ENCODE data around the gene ATP1A1. TPM values are rescaled to one million over a fixed set of nuclear protein-coding genes. Genes with fewer than 3 reads are reported as not detected.

ATP1A1 gene
- total RNA-seq, 2 donors from 2014 or later, result 183 to 281 TPM

DNA sequence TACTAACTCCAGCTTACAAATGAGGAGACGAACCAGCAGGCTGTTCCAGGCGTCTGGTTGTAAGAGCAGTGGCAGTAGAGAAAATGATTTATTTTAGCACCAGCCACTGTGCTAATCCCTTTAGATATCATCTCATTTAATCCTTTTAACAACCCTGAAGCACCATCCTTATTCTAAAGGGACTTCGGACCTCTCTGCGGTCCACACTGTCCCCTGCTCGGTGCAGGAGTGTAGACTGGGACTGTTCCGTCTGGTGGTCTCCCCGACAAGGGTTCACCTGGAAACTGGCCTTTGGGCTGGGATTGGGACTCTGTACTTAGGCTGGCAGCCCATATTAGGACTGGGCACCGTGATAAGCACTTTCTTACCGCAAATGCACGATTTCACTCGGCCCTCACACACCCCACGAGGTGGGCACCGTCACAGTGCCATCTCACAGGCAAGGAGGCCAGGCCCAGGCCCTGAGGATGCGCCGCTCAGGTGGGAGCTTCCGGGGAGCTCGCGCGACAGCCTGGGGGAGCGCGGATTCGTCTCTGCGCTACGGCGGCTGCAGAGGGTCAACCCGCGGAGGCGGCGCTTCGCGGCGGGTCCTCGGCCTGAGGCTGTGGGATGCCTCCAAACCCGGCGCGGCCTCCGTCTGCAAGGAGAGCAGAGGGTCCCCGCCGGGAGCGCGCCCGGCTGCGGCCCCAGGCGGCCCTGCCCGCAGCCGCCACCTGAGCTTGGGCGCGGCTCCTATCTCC is 45.2 kb downstream of the ATP1A1 start:
- intact Hi-C loops (cut with DNase I), result loop anchor here in 1 of 2 donors (5.0 kb wide), 1 partner anchor 41 kb away; no protein-coding TSS in a partner anchor
- ATAC-seq (peak; percentile 90 to 91), DNase-seq (peak; percentile 88)

DNA sequence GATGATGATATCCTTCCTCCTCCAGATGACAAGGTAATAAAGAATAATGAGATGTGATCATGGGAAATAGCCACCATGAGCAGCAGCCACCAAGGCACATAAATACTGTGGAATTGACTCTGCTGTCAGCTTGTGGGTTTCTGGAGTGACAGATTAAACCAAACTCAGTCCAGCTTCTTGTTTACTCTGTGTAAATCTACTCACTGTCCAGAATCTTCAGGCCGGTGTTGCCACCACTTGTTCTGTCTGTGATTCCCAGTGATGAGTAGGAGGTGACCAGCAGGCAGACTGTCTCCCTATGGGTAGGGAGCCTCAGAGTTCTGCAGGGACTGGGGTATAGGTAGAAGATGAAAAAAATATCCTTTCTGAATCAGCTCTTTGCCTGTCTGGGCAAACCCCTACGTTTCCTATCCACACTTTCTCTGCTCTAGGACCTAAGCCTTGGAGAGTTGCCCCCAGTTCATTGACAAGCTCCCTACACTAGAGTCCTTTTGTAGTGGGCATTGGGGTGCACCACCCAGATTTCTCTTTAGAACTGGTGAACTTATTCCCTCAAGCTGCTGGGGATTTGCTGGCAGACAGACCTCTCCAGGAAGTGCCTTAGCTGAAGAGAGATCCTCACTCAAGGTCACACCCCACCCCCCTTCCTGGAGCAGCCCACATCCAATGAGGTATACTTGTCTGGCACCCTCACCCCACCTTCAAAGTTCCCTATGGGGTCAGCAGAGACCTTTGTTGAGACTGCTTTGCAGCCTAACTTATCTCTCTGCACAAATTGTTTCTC is 47.6 kb downstream of the ATP1A1 start:
- intact Hi-C loops (cut with DNase I), result loop anchor here in 1 of 2 donors (10.0 kb wide), 1 partner anchor 54 kb away; no protein-coding TSS in a partner anchor
- no peak for DNase-seq
- no peak for ATAC-seq

DNA sequence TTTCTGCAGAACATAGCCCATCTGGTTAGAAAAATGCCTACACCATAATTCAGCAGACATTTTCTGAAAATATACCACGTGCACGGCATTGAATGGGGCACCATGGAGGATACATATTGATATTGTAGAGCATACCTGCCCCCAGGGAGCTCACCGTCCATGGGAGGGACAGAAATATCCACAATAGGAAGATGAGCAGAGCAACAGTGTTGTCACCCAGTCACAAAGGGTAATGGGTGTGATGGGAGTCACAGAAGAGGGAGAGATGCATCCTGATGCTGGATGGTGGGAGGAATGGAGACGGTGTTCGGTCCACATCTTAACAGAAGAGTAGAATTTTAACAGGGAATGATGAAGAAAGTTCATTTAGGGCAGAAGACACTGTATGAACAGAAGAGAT is 51.4 kb downstream of the ATP1A1 start:
- intact Hi-C loops (cut with DNase I), result loop anchor here in 1 of 2 donors (10.0 kb wide), 1 partner anchor 50 kb away; no protein-coding TSS in a partner anchor
- ATAC-seq, result no peak
- DNase-seq, result no peak

DNA sequence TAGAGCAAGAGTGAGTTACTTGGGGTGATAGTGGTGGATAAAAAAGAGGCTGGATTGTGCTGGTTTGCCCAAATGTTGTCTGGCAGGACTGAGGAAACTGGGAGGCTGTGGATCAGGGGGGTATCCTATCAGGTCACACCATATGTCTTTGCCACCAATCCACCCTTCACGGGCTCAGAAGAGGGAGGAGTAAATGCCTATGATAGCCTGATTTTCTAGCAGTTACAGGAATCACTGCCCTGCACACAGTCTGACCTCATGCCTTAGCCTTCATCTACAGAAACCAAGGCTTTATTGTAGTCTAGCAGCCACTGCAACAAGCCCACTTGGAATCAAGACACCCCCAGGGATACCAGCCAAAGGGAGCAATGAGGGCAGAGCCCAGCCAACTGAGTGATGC is 51.8 kb downstream of the ATP1A1 start:
- ATAC-seq, result no peak
- no peak for DNase-seq
- intact Hi-C loops (cut with DNase I), result loop anchor here in 1 of 2 donors (10.0 kb wide), 1 partner anchor 50 kb away; no protein-coding TSS in a partner anchor

DNA sequence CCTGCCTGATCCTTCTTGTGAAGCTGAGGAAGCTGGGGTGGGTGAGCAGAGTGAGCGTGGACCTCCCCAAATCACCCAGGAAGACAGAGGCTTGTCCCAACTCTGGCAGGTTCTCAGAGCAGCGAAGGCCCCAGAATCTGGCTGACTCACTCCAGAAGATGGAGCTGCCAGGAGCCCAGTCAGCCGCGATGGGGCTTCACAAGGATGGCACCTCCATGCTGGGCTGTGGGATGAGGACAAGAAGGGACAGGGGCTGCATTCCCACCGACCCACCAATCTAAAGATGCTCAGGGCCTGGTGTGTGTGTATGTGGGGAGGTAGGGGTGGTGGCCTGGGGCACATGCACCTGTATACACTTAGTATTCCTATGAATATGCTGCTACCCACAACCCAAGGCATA is 52.9 kb downstream of the ATP1A1 start:
- DNase-seq, result no peak
- intact Hi-C loops (cut with DNase I), result loop anchor here in 1 of 2 donors (10.0 kb wide), 1 partner anchor 49 kb away; no protein-coding TSS in a partner anchor
- ATAC-seq, result no peak

DNA sequence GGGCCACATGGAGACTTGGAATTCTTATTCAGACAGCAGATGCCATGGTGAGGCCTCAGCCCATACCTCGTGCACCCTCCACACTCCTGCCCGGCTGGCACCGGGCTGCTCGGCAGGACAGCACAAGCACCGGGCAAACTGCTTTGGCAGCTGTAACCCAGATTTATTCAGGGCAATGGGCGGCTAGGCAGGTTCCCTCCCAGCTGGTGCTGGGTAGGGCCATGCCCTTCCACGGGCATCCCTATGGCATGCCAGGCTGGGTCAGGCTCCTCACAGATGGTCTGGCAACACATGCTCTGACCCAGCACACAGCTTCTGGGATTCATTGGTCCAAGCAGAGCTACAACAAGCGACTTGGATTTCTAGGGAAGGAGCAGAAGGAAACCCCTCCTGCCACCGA is 53.4 kb downstream of the ATP1A1 start:
- DNase-seq (no peak), ATAC-seq (no peak)
- intact Hi-C loops (cut with DNase I), result loop anchor here in 1 of 2 donors (10.0 kb wide), 1 partner anchor 48 kb away; no protein-coding TSS in a partner anchor

DNA sequence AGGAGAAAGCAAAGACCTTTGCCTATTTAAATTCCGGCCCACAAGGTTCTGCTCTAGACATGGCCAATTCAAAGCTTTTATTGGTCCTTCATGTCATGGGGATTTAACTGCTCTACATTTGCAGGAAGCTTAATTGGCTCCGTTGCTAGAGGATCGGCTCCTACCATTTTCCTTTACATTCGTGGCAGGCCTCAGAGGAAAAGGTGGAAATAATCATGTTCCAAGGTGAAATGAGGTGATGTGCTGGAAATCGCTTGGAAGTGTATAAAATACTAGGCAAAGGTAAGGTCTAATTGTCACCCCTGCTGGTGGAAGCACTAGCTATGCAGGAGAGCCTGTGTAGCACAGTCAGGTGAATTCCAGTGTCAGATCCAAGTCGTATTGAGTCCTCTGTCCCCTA is 55.5 kb downstream of the ATP1A1 start:
- no peak for ATAC-seq
- intact Hi-C loops (cut with DNase I), result loop anchor here in 1 of 2 donors (10.0 kb wide), 1 partner anchor 46 kb away; no protein-coding TSS in a partner anchor
- DNase-seq, result no peak

DNA sequence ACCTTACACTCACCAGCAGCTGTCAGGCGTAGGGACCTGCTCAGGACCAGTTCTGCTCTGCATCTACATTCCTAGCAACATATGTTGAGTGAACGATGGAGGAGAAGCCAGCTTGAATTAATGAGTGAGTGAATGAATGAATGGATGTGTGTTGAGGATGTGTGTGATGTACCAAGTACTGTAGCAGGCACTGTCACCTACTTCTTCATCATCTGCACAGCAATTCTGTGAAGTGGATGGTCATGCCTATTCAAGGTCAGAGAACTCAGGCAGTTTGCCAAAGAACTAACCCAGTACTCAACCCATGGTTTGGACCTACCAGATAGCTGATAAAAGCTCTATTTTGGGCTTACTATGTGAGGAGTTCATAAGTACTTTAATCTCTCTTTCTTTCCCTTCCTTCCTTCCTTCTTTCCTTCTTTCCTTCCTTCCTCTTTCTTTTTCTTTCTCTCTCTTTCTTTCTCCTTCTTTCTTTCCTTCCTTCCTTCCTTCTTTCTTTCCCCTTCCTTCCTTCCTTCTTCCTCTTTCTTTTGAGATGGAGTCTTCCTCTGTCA is 56.9 kb downstream of the ATP1A1 start:
- DNase-seq (no peak), ATAC-seq (peak; percentile 62 to 76)
- intact Hi-C loops (cut with DNase I), result loop anchor here (5.0 to 10.0 kb wide), 2 partner anchors 45 to 47 kb away; no protein-coding TSS in a partner anchor

DNA sequence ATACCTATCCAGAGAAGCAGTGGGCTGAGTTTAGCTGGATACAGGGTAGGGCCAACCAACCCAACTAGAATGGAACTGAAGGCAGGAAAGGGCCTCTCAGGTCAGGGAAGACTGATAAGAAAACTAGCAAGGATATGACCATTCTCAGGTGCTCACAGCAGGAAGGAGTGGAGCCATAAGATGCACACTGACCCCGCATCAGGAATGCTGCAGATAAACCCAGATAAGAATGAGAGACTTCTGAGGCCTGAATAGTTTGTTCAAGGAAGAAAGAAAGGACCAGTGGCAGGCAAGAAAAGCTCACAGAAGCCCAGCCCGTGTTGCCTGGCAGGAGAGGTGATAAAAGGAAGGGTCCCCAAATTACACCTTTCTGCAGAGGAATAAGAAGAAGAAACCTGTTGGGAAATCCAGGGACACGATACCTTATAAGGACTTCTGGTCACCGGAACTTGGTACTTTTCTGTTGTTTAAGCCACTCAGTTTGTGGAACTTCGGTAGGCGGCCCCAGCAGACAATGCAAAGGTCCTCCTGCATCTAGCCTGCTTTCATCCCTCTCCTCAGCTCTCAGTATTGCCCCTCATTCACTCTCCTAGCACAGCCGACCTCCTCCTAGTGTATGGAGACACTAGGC is 58.9 kb downstream of the ATP1A1 start:
- intact Hi-C loops (cut with DNase I), result loop anchor here in 1 of 2 donors (5.0 kb wide), 1 partner anchor 45 kb away; no protein-coding TSS in a partner anchor
- DNase-seq (no peak), ATAC-seq (no peak)

DNA sequence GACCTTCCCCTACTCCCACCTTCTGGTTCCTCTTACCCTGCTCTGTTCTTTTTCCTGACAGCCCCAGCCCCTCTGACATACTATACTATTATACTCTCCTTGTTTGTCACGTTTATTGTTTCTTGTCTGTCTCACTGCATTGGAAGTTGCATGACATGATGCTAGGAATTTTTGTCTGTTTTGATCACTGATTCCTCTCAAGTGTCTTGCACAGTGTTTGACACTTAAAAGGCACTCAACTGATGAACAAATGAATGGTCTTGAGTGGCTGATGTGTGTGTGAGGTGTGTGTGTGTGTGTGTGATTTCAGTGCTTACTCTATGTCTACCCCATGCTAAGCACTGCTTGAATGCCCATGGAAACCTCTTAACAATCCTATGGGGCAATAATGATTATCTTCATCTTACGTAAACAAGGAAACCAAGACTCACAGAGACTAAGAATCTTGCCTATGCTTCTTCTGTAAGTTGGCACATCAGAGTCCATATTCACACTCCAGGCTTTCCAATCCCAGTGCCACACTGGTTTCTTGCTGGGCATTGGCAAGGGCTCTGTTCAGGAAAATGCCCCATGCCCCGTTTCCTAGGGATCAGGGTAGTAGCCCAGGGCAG is 59.7 kb downstream of the ATP1A1 start:
- DNase-seq (no peak), ATAC-seq (no peak)
- intact Hi-C loops (cut with DNase I), result loop anchor here in 1 of 2 donors (5.0 kb wide), 1 partner anchor 45 kb away; no protein-coding TSS in a partner anchor

DNA sequence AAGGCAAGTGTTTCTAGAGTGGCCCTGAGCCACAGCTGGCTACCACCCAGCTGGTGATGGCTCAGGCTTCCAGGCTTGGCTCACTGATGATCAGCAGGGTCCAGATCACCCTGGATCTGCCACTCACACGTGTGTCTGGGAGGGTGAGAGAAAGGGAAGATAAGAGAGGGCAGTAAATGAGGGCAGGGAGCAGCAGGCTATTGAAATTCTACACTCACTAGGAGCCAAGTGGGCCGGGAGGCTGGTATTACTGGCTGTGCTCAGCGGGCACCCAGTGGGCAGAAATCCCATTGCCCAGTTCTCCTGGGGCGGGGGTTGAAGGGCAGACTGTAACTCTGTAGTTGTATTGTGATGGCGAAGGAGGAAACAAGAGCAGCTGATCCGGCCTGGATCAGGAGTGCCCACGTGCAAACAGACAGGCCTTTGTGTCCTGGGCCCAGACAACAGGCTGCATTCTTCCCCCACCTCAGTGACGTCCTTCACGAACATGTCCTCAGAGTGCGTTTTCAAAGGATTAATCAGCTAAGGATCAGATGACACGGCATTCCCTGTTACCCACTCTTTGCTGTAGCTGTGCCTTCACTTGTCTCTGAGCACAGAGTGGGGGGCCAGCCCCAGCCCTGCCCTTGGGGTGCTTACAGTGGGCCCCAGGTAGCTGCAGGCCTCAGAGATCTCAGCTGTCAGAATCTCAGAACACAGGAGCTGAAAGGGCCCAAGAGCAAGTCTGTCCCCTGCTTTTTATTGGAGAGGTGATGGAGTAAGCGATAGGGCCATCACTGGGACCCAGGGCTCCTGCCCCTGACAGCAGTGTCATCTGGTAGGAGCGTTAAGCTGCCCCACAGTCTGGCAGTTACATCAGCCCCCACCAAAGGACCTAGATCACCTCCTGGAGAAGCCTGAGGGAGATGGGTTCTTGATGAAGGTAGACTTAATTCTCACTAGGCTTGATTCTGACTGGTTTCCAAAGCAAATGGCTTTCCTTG is 60.5 kb downstream of the ATP1A1 start:
- intact Hi-C loops (cut with DNase I), result loop anchor here in 1 of 2 donors (5.0 kb wide), 1 partner anchor 44 kb away; no protein-coding TSS in a partner anchor
- DNase-seq (peak; percentile 50), ATAC-seq (peak; percentile 90 to 93)

DNA sequence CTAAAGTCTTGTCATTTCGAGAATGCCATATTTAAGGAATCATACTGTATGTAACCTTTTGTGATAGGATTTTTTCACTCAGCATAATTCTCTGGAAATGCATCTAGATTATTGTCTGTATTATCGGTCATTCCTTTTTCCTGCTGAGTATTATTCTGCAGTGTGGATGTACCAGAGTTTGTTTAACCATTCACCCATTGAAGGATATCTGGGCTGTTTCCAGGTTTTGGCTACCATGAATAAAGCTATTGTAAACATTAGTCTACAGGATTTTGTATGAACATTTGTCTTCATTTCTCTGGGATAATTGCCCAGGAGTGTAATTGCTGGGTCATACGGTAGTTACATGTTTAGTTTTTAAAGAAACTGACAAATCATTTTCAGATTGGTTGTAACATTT is 61.8 kb downstream of the ATP1A1 start:
- DNase-seq (no peak), ATAC-seq (no peak)
- intact Hi-C loops (cut with DNase I), result loop anchor here in 1 of 2 donors (5.0 kb wide), 1 partner anchor 42 kb away; no protein-coding TSS in a partner anchor

DNA sequence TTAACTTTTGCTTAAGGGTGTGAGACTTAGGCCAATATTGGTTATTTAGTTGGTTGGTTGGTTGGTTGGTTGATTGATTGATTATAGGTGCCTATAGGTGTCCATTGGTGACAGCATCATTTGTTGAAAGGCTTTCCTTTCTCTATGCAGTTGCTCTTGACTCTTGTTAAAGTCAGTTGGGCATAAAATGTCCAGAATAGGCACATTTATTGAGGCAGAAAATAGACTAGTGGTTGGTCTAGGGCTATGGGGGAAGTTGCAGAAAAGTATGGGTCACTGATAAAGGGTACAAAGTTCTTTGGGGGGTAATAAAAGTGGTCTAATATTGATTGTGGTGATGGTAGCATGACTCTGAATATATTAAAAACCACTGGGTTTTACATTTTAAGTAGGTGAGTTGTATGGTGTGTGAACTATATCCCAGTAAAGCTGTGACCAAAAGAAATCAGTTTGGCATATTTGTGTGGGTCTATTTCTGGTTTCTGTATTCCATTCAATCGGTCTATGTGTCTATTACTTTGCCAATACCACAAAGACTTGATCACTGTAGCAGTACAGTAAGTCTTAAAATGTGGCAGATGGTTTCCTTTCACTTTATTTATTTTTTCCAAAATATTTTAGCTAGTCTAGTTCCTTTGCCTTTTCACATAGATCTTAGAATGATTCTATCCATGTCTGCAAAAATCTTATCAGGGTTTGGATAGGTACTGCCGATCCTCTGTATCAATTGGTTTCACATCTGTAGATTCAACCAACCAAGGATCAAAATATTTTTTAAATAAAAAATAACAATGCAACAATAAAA is 63.0 kb downstream of the ATP1A1 start:
- ATAC-seq, result no peak
- intact Hi-C loops (cut with DNase I), result no loop called here

DNA sequence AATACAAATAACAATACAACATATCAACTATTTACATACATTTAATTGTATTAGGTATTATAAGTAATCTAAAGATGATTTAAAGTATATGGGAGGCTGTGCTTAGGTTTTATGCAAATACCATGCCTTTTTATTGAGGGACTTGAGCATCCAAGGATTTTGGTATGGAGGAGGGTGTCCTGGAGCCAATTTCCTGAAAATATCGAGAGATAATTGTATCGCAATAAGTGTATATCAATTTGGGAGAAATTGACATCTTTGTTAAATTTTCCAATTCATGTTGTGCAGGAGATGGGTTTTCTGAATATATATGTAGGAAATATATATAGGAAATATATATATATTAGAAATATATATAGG is 63.5 kb downstream of the ATP1A1 start:
- DNase-seq (no peak), ATAC-seq (no peak)
- intact Hi-C loops (cut with DNase I), result no loop called here

More for the DNA sequence above, 63.0 kb downstream of the ATP1A1 start:
- DNase-seq, result no peak

DNA sequence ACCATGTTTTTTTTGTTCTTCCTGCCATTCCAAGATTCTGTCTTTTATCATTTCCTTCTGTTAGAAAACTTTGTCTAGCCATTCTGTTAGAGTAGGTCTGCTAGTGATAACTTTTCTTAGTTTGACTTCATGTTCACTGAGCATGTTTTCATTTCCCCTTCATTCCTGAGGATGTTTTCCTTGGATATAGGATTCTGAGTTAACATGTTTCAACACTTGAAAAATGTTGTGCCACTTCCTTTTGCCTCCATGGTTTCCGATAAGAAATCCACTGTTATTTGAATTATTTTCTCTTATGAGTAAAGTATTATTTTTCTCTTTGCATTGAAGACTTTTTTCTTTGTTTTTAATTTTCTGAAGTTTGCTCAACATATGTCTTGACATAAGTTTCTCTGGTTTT is 66.7 kb downstream of the ATP1A1 start:
- intact Hi-C loops (cut with DNase I), result no loop called here
- DNase-seq, result no peak
- ATAC-seq, result no peak

DNA sequence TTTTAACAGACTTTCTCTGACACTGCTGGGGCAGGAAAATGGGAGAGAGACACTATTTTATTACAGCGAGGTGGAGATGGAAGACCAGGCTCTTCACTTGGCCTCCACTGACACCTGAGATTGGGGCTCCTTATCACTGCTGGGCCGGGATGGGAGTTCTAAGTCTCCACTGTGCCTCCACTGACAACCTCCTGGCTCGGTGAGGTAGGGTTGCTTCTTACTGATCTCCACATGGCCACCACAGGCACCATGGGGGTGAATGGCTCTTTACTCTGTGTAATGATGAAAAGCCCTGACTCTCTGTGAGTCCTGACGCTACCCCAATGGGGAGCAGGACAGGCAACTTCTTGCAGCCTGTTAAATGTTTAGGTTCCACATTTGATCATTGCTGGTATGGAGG is 67.7 kb downstream of the ATP1A1 start:
- ATAC-seq, result no peak
- no peak for DNase-seq
- intact Hi-C loops (cut with DNase I), result no loop called here

DNA sequence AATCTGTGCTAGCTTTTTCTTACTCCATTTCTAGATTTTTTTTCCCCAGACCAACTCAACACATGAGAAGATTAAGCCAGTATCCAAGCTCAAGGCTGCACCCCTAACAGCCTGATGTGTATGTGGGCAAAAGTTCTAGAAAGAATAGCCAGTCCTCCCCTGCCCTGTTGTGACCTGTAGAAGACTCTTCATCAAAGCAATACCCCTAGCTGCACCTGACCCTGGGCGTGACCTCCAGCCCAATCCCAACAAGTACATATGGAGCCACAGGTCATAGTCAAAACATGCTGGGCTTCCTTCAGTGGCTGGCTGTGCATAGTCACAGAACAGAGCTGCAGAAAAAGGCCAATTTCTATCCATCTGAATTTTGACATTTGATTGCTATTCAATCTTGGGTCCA is 72.5 kb downstream of the ATP1A1 start:
- ATAC-seq (no peak), DNase-seq (no peak)
- intact Hi-C loops (cut with DNase I), result no loop called here
